ENCODE results near the gene OSCP1. TPM values are rescaled to one million over a fixed set of nuclear protein-coding genes. Genes with fewer than 3 reads are reported as not detected.
A peak's percentile ranks its signal among the peaks of the same experiment; 100 is the strongest.

OSCP1 gene
- total RNA-seq, 2 experiments from 2014 or later: 1.9 to 2.2 TPM

GRCh38 chr1:36402504-36402890, 47.8 kb downstream of the OSCP1 start:
- H3K27me3 Mint-ChIP-seq: no peaks in the 10 kb centered on the region
- peaks cover 21% of the 10 kb centered on the region for H3K4me1 Mint-ChIP-seq
- POLR2A ChIA-PET: no interaction called here
- CTCF ChIA-PET: interaction anchor here (1.0 to 5.8 kb wide), 2 partner anchors 14 to 22 kb away, joined by 3 to 55 read pairs; no protein-coding TSS in a partner anchor
- no peak overlapping the region for H3K4me3 Mint-ChIP-seq
- DNase-seq: no peak
- peaks cover 3% of the 10 kb centered on the region for H3K9me3 Mint-ChIP-seq
- no peak overlapping the region for H3K27ac Mint-ChIP-seq
- H3K36me3 Mint-ChIP-seq (ENCODE audit: low read depth): peaks cover 3% of the 10 kb centered on the region

- Mint-ChIP-seq H3K27me3 (no peaks in the 10 kb centered on the region), H3K27ac (no peak overlapping the region), H3K4me1 (peaks cover 26% of the 10 kb centered on the region), H3K36me3 (ENCODE audit: low read depth) (peaks cover 3% of the 10 kb centered on the region), H3K9me3 (peaks cover 3% of the 10 kb centered on the region), H3K4me3 (no peak overlapping the region)
- DNase-seq: no peak
- CTCF ChIA-PET: interaction anchor here (0.7 to 5.8 kb wide), 6 partner anchors 10 to 252 kb away, joined by 3 to 55 read pairs (median 4); partner anchors contain the start of gene TRAPPC3
- POLR2A ChIA-PET: no interaction called here
Measured at GRCh38 chr1:36401602-36402503, 48.4 kb downstream of the OSCP1 start.

DNA sequence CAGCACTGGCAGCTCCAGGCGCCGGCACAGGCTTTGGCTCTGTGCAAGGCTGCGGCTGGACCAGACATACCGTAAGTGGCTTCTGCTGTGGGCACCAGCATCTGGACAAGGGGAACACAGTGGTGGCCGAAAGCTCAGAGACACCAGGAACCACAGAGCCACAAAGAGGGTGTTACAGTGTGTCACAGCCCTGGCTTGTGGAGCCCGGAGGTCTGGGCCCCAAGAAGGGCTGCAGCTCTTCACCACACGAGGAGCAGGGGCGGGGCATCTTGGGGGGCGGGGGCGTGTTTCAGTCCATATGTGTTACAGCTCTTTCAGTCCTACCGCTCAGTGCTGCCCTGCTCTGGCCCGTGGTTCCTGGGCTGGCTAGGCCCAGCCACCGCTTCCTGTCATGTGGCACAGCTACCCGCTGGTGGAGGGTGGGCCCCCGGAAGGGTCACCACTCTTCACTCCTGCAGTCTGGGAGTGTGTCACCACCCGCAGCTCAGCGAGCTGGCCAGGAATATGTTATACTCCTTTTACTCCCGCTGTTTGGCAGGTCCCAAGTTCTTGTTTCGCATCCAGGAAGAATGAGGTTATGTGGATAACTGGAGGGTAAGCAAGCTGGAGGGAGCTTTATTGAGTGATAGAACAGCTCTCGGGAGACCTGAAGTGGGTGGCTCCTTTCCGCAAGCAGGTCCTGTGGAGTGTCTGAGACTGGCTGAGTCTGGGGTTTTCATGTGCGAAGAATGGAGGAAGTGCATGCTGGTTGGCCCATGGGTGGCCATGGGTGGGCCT, 49.2 kb downstream of the OSCP1 start:
- Mint-ChIP-seq H3K4me3 (no peak overlapping the region), H3K4me1 (peaks cover 27% of the 10 kb centered on the region), H3K36me3 (ENCODE audit: low read depth) (peaks cover 3% of the 10 kb centered on the region), H3K27me3 (no peaks in the 10 kb centered on the region), H3K9me3 (peaks cover 3% of the 10 kb centered on the region), H3K27ac (no peak overlapping the region)
- ChIA-PET POLR2A (no interaction called here), CTCF (interaction anchor here (0.6 to 5.8 kb wide), 6 partner anchors 11 to 469 kb away, joined by 3 to 55 read pairs (median 4); partner anchors contain the start of gene TRAPPC3)
- DNase-seq: peak; percentile 18

DNA sequence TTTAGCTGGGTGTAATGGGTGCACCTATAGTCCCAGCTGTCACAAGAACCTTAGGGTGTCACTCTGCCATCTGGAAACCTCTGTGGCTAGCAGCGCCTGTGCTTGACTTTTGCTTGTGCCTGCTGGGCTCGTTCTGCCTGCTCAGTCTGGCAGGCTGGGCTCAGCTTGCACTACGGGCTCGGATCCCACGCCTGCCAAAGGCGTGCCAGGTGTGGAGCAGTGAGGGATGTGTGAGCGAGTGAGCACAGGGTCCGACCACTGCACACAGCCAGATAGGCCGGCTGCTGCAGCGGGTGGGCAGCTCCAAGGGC, 49.8 kb downstream of the OSCP1 start:
- no peak overlapping the region for H3K4me3 Mint-ChIP-seq
- CTCF ChIA-PET: interaction anchor here (0.6 to 5.8 kb wide), 7 partner anchors 11 to 468 kb away, joined by 3 to 55 read pairs (median 5); partner anchors contain the start of gene TRAPPC3
- no peak for DNase-seq

DNA sequence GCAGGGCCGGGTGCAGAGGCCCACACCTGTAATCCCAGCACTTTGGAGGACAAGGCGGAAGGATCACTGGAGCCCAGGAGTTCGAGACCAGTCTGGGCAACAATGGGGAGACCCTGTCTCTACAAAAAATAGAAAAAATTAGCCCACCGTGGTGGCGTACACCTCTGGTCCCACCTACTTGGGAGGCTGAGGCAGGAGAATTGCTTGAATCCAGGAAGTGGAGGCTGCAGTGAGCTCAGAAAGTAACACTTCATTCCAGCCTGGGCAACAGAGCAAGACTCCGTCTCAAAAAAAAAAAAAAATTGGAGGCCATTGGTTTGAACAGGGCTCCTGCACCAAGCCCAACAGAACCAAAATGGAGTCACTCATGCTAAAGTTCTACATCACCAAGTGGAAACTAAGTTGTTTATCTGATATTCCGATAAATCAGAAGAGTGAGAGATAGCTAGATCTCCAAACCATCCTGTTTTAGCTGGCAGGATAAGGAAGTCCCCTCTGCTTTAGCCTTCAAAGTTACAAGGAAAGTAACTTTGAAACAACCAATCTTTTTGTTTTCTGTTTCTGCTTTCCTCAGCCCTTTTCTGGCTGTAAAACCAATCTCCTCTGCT, 51.8 kb downstream of the OSCP1 start:
- peaks cover 10% of the 10 kb centered on the region for H3K36me3 Mint-ChIP-seq (ENCODE audit: low read depth)
- H3K4me1 Mint-ChIP-seq: peaks cover 35% of the 10 kb centered on the region
- no peak for DNase-seq
- peak overlapping the region; percentile 92 for H3K4me3 Mint-ChIP-seq
- H3K27ac Mint-ChIP-seq: peak overlapping the region; percentile 96
- peaks cover 3% of the 10 kb centered on the region for H3K9me3 Mint-ChIP-seq
- ChIA-PET CTCF (interaction anchor here (0.9 to 5.8 kb wide), 9 partner anchors 10 to 48 kb away, joined by 3 to 55 read pairs (median 5); no protein-coding TSS in a partner anchor), POLR2A (interaction anchor here (0.7 kb wide), 1 partner anchor 18 kb away, joined by 3 read pairs; no protein-coding TSS in a partner anchor)
- H3K27me3 Mint-ChIP-seq: no peaks in the 10 kb centered on the region

More for the DNA sequence above, 49.8 kb downstream of the OSCP1 start:
- Mint-ChIP-seq H3K4me1 (peaks cover 29% of the 10 kb centered on the region), H3K36me3 (ENCODE audit: low read depth) (peaks cover 3% of the 10 kb centered on the region), H3K9me3 (peaks cover 3% of the 10 kb centered on the region), H3K27ac (no peak overlapping the region), H3K27me3 (no peaks in the 10 kb centered on the region)
- POLR2A ChIA-PET: no interaction called here

DNA sequence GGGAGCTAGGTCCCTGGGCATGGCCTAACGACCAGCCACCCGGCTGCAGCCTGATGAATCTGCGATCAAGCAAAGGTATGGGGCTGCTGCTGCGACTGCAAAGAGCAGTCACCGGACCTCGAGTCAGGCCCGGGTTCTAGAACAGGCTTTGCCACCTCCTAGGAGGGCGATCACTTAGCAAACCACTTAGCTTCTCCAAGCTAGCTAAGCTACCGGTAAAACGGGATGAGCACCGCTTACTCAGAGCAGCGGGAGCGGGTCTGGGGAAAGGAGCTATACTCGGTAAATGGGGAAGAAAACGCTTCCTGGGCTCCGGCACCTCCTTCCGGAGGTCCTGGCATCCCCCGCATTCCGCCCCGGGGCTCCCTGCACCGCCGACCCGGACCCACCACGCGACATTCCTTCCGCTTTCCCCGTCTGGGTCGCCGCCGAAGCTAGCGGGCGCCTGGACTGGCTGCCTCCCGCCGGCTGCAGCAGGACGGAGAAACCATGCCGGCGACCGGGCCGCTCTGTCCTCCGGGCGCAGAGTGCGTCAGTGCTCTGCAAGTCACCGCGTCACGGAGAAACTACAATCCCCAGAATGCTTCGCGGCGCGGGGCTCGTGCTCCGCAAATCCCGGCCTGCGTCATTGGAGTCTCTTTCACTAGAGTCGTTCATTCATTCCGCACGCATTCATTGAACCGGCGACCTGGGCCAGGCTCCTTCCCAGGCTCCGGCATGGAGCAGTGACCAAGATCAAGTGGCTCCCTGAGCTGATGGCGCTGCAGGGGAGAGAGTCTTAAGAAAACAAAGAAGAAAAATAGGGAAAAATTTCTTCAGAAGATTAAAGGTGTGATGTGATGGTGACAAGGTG, 52.6 kb downstream of the OSCP1 start, which contains the start of gene LSM10:
Gene LSM10, minus strand, starts transcription at position 531 of the 853 bp plus-strand sequence. CDS start 3,779 bp downstream, outside the sequence.
- Mint-ChIP-seq H3K27ac (peak within 1 kb of the TSS; percentile 96), H3K4me1 (peaks cover 38% of the 10 kb centered on the region), H3K27me3 (no peaks in the 10 kb centered on the region), H3K9me3 (peaks cover 3% of the 10 kb centered on the region), H3K36me3 (ENCODE audit: low read depth) (peaks cover 17% of the 10 kb centered on the region), H3K4me3 (peak within 1 kb of the TSS; percentile 92)
- CTCF ChIA-PET: interaction anchor here (0.7 to 5.8 kb wide), 8 partner anchors 9 to 47 kb away, joined by 3 to 55 read pairs (median 4); no protein-coding TSS in a partner anchor
- POLR2A ChIA-PET: interaction anchor here (0.6 to 0.8 kb wide), 4 partner anchors 11 to 37 kb away, joined by 3 to 6 read pairs (median 3); no protein-coding TSS in a partner anchor
- DNase-seq: peak; percentile 91

- H3K4me1 Mint-ChIP-seq: peaks cover 40% of the 10 kb centered on the region
- H3K36me3 Mint-ChIP-seq (ENCODE audit: low read depth): peaks cover 20% of the 10 kb centered on the region
- DNase-seq: no peak
- H3K27ac Mint-ChIP-seq: peak overlapping the region; percentile 96
- H3K4me3 Mint-ChIP-seq: peak overlapping the region; percentile 92
- CTCF ChIA-PET: interaction anchor here (0.7 to 5.8 kb wide), 5 partner anchors 9 to 22 kb away, joined by 3 to 55 read pairs (median 6); no protein-coding TSS in a partner anchor
- no peaks in the 10 kb centered on the region for H3K9me3 Mint-ChIP-seq
- POLR2A ChIA-PET: interaction anchor here (0.6 to 0.8 kb wide), 2 partner anchors 11 to 38 kb away, joined by 3 to 6 read pairs; no protein-coding TSS in a partner anchor
- H3K27me3 Mint-ChIP-seq: no peaks in the 10 kb centered on the region
Measured at GRCh38 chr1:36397083-36397377, 53.2 kb downstream of the OSCP1 start.

GRCh38 chr1:36396359-36396758, 53.9 kb downstream of the OSCP1 start:
- ChIA-PET CTCF (interaction anchor here (0.5 to 1.2 kb wide), 2 partner anchors 23 to 63 kb away, joined by 3 read pairs; no protein-coding TSS in a partner anchor), POLR2A (interaction anchor here (1.1 kb wide), 1 partner anchor 10 kb away, joined by 3 read pairs; no protein-coding TSS in a partner anchor)
- Mint-ChIP-seq H3K27ac (peak overlapping the region; percentile 41), H3K4me3 (peak overlapping the region; percentile 92), H3K36me3 (ENCODE audit: low read depth) (peaks cover 23% of the 10 kb centered on the region), H3K27me3 (no peaks in the 10 kb centered on the region), H3K4me1 (peaks cover 40% of the 10 kb centered on the region), H3K9me3 (no peaks in the 10 kb centered on the region)
- DNase-seq: no peak

DNA sequence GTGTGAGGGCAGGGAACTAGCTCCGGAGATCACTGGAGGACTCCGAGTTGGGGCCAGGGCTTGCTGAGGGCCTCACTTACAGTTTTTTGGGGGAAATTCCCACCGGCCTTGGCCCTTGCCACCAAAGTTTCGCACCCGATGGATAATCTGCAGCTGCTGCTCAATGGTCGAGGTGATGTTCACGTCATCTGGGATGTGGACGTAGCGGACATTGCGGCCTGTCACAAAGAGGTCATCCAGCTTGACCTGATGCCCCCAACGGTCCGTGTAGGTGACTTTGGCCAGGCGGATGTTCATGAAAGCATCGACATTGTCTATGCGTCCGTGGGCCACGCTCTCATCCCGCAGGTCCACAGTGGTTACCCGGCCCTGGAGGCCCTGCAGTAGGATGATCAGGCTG, 56.6 kb downstream of the OSCP1 start:
- no peak overlapping the region for H3K4me3 Mint-ChIP-seq
- H3K4me1 Mint-ChIP-seq: peaks cover 54% of the 10 kb centered on the region
- H3K9me3 Mint-ChIP-seq: no peaks in the 10 kb centered on the region
- no peak for DNase-seq
- ChIA-PET CTCF (interaction anchor here (0.9 to 1.4 kb wide), 2 partner anchors 10 to 19 kb away, joined by 3 read pairs; no protein-coding TSS in a partner anchor), POLR2A (no interaction called here)
- peaks cover 38% of the 10 kb centered on the region for H3K36me3 Mint-ChIP-seq (ENCODE audit: low read depth)
- no peaks in the 10 kb centered on the region for H3K27me3 Mint-ChIP-seq
- no peak overlapping the region for H3K27ac Mint-ChIP-seq

- peaks cover 51% of the 10 kb centered on the region for H3K4me1 Mint-ChIP-seq
Measured at GRCh38 chr1:36392836-36393235, 57.4 kb downstream of the OSCP1 start.

GRCh38 chr1:36391271-36391670, 59.0 kb downstream of the OSCP1 start:
- Mint-ChIP-seq H3K4me3 (no peak overlapping the region), H3K36me3 (ENCODE audit: low read depth) (peaks cover 40% of the 10 kb centered on the region), H3K4me1 (peaks cover 55% of the 10 kb centered on the region), H3K27me3 (no peaks in the 10 kb centered on the region), H3K9me3 (no peaks in the 10 kb centered on the region), H3K27ac (no peak overlapping the region)
- CTCF ChIA-PET: interaction anchor here (1.4 kb wide), 1 partner anchor 22 kb away, joined by 3 read pairs; no protein-coding TSS in a partner anchor
- DNase-seq: no peak
- POLR2A ChIA-PET: no interaction called here

More at GRCh38 chr1:36392836-36393235, 57.4 kb downstream of the OSCP1 start:
- ChIA-PET POLR2A (no interaction called here), CTCF (no interaction called here)
- H3K27me3 Mint-ChIP-seq: no peaks in the 10 kb centered on the region
- H3K4me3 Mint-ChIP-seq: no peak overlapping the region
- no peak for DNase-seq
- H3K36me3 Mint-ChIP-seq (ENCODE audit: low read depth): peaks cover 38% of the 10 kb centered on the region
- H3K9me3 Mint-ChIP-seq: no peaks in the 10 kb centered on the region
- H3K27ac Mint-ChIP-seq: no peak overlapping the region
